HCT116 (cell line): ENCODE measurements around the gene KDM3B. TPM values are rescaled to one million over a fixed set of nuclear protein-coding genes. Genes with fewer than 3 reads are reported as not detected.

Experiments
- ATAC-seq: fragments of 200-7000 bp; cut with Tn5 transposase; 2 replicates; pipeline ENCODE4 v1.9.1; 2020; ENCODE audit warnings: mild to moderate bottlenecking, moderate library complexity
- BruUV-seq: library from RNA; stranded (reverse); fragments of 400-500 nt; replicated peaks from 2 replicates; lab custom pipeline; 2021; lab: Mats Ljungman, UMichigan
- CTCF ChIA-PET: fragments of 300-600 bp; sonication (Branson Sonifier 250); formaldehyde crosslinking; loops from one replicate; lab custom pipeline; 2021; ENCODE audit warnings: antibody characterized with exemption; lab: Charles Lee
- POLR2A ChIA-PET: fragments of 300-600, 350-600 bp; sonication (Branson Sonifier 250); formaldehyde crosslinking; loops from one replicate; lab custom pipeline; 2021; ENCODE audit warnings: antibody characterized with exemption; lab: Charles Lee
- RAD21 ChIA-PET, 2 experiments: fragments of 300-600 bp; sonication (Branson Sonifier 250); formaldehyde crosslinking; loops; one replicate each; lab custom pipeline; 2023; ENCODE audit warnings: low total read pairs in 2 of 2; ENCODE audit not compliant: uncharacterized antibody in 2 of 2, unreplicated experiment in 2 of 2, low non-redundant PET in 1 of 2; lab: Charles Lee
- DNase-seq: peaks from one replicate; pipeline ENCODE4 v3.0.0-alpha.2; 2010; ENCODE audit warnings: low read depth, low spot score
- H2AFZ ChIP-seq: fragments of 200-600 bp; shearing (Covaris generic), sonication (generic); 2 replicates; pipeline ENCODE4 v1.6.1; 2017; ENCODE audit warnings: low read depth, mixed run types, mixed read lengths, antibody characterized with exemption, low read length; ENCODE audit not compliant: poor library complexity, severe bottlenecking
- H3K27ac ChIP-seq: 2 replicates; pipeline ENCODE4 v1.5.1; 2012; ENCODE audit warnings: low read depth, low read length
- H3K27me3 ChIP-seq: fragments of 200-600 bp; sonication (generic); 2 replicates; pipeline ENCODE4 v1.6.1; 2016; ENCODE audit warnings: mixed run types, low read length, mixed read lengths; ENCODE audit not compliant: insufficient read depth
- H3K36me3 ChIP-seq, 2 experiments: fragments of 200-500 bp in 1 of 2; fragments of 200-600 bp in 1 of 2; sonication (Bioruptor generic) in 1 of 2; sonication (generic) in 1 of 2; 2 replicates each; pipeline versions ENCODE4 v1.5.1 to v1.6.1; 2014 to 2016; ENCODE audit warnings: low read length in 2 of 2, inconsistent platforms in 1 of 2, mixed read lengths in 1 of 2, mixed run types in 1 of 2; ENCODE audit not compliant: insufficient read depth in 2 of 2, control insufficient read depth in 1 of 2
- H3K4me1 ChIP-seq, 2 experiments: fragments of 200-600 bp in 1 of 2; sonication (generic) in 1 of 2; 2 replicates each; pipeline versions ENCODE4 v1.5.1 to v1.6.1; 2012 to 2017; ENCODE audit warnings: low read length in 2 of 2, inconsistent platforms in 1 of 2, mild to moderate bottlenecking in 1 of 2, mixed read lengths in 1 of 2, mixed run types in 1 of 2, moderate library complexity in 1 of 2; ENCODE audit not compliant: insufficient read depth in 2 of 2, control insufficient read depth in 1 of 2
- H3K4me2 ChIP-seq: fragments of 200-600 bp; sonication (generic); 2 replicates; pipeline ENCODE4 v1.6.1; 2017; ENCODE audit warnings: mixed run types, low read length, mixed read lengths
- H3K4me3 ChIP-seq, 2 experiments: fragments of 200-600 bp in 1 of 2; sonication (generic) in 1 of 2; replicated peaks in 1 of 2; 2 replicates each; pipeline ENCODE4 v1.5.1; 2011 to 2016; ENCODE audit warnings: low read length in 2 of 2, control low read depth in 1 of 2, low read depth in 1 of 2, mild to moderate bottlenecking in 1 of 2, mixed read lengths in 1 of 2, mixed run types in 1 of 2
- H3K79me2 ChIP-seq: fragments of 200-600 bp; sonication (generic); 2 replicates; pipeline ENCODE4 v1.6.1; 2017; ENCODE audit warnings: mild to moderate bottlenecking, mixed run types, low read length, moderate library complexity, mixed read lengths; ENCODE audit not compliant: insufficient read depth
- H3K9ac ChIP-seq: fragments of 200-600 bp; sonication (generic); 2 replicates; pipeline ENCODE4 v1.6.1; 2016; ENCODE audit warnings: low read length, mixed read lengths
- H3K9me2 ChIP-seq: fragments of 200-600 bp; sonication (generic), shearing (Covaris generic); 2 replicates; pipeline ENCODE4 v1.6.1; 2017; ENCODE audit warnings: mixed run types, mild to moderate bottlenecking, moderate library complexity; ENCODE audit not compliant: insufficient read depth
- H3K9me3 ChIP-seq, 2 experiments: fragments of 200-500 bp in 1 of 2; fragments of 200-600 bp in 1 of 2; sonication (Bioruptor generic) in 1 of 2; sonication (generic) in 1 of 2; 2 replicates each; pipeline ENCODE4 v1.6.1; 2014 to 2017; ENCODE audit warnings: low read length in 2 of 2, mixed read lengths in 2 of 2, inconsistent platforms in 1 of 2, low read depth in 1 of 2, mild to moderate bottlenecking in 1 of 2, mixed run types in 1 of 2, moderate library complexity in 1 of 2; ENCODE audit not compliant: control insufficient read depth in 1 of 2, insufficient read depth in 1 of 2
- H4K20me1 ChIP-seq: fragments of 200-600 bp; sonication (generic), shearing (Covaris generic); 2 replicates; pipeline ENCODE4 v1.6.1; 2017; ENCODE audit warnings: mixed run types, mild to moderate bottlenecking, moderate library complexity; ENCODE audit not compliant: insufficient read depth
- EZH2phosphoT487 ChIP-seq: fragments of 200-600 bp; IDR thresholded peaks from 2 replicates; pipeline ENCODE4 v1.6.1; 2018; ENCODE audit warnings: antibody characterized with exemption, borderline replicate concordance
- POLR2AphosphoS5 ChIP-seq: IDR thresholded peaks from 2 replicates; pipeline ENCODE4 v1.6.1; 2011; ENCODE audit warnings: mild to moderate bottlenecking, low read depth, low read length, moderate library complexity
- SRF ChIP-seq: IDR thresholded peaks from 2 replicates; pipeline ENCODE4 v1.6.1; 2012; ENCODE audit warnings: low read depth
- YY1 ChIP-seq: IDR thresholded peaks from 2 replicates; pipeline ENCODE4 v1.6.1; 2011; ENCODE audit warnings: low read length, low read depth, moderate library complexity, mild to moderate bottlenecking; ENCODE audit not compliant: insufficient replicate concordance; ENCODE audit errors: extremely low read depth
- intact Hi-C: fragments of 100-400 bp; cut with micrococcal nuclease; formaldehyde crosslinking; loops from 2 replicates; pipeline ENCODE4 v1.10.0; 2022
- total RNA-seq: library from RNA; stranded (reverse); gene quantifications from one replicate; pipeline ENCODE4 v1.2.1, GENCODE V29; 2021; ENCODE audit not compliant: unreplicated experiment
- TF ChIP-seq, protein P1 (sequence below): IDR thresholded peaks from 2 replicates; pipeline ENCODE4 v1.6.1; 2012; ENCODE audit warnings: low read depth
- TF ChIP-seq, protein P2 (sequence below): IDR thresholded peaks from 2 replicates; pipeline ENCODE4 v1.6.1; 2012
- TF ChIP-seq, protein P3 (sequence below): IDR thresholded peaks from 2 replicates; pipeline ENCODE4 v1.6.1; 2011; ENCODE audit warnings: mild to moderate bottlenecking, low read length, moderate library complexity; ENCODE audit not compliant: insufficient replicate concordance; ENCODE audit errors: extremely low read depth

The KDM3B gene
- total RNA-seq, 1 experiment from 2014 or later = 65.1 TPM

DNA sequence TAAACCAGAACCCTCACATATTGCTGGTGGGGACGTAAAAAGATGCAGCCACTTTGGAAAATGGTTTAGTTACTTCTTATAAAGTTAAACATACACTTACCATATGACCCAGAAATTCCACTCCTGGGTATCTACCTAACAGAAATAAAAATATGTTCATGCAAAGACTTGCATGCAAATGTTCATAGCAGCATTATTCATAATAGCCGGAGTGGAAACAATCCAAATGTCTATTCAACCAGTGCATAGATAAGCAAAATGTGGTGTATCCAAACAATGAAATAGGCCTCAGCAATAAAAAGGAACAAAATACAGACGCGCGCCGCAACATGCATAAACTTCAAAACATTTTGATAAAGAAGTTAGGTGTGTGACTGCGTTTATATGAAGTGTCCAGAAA is 124.4 kb downstream of the KDM3B start:
- BruUV-seq = no TSS peak
- Histone ChIP-seq H4K20me1 (no peaks in the 10 kb centered on the region), H3K9me3 (no peaks in the 10 kb centered on the region), H3K27me3 (no peaks in the 10 kb centered on the region), H2AFZ (no peak overlapping the region), H3K9me2 (no peaks in the 10 kb centered on the region), H3K27ac (no peak overlapping the region)
- RAD21 ChIA-PET = no interaction called here
- intact Hi-C loops = no loop called here
- TF ChIP-seq POLR2AphosphoS5 (no peak), SRF (no peak), YY1 (no peak), EZH2phosphoT487 (no peak)
- TF ChIP-seq, protein P1, sequence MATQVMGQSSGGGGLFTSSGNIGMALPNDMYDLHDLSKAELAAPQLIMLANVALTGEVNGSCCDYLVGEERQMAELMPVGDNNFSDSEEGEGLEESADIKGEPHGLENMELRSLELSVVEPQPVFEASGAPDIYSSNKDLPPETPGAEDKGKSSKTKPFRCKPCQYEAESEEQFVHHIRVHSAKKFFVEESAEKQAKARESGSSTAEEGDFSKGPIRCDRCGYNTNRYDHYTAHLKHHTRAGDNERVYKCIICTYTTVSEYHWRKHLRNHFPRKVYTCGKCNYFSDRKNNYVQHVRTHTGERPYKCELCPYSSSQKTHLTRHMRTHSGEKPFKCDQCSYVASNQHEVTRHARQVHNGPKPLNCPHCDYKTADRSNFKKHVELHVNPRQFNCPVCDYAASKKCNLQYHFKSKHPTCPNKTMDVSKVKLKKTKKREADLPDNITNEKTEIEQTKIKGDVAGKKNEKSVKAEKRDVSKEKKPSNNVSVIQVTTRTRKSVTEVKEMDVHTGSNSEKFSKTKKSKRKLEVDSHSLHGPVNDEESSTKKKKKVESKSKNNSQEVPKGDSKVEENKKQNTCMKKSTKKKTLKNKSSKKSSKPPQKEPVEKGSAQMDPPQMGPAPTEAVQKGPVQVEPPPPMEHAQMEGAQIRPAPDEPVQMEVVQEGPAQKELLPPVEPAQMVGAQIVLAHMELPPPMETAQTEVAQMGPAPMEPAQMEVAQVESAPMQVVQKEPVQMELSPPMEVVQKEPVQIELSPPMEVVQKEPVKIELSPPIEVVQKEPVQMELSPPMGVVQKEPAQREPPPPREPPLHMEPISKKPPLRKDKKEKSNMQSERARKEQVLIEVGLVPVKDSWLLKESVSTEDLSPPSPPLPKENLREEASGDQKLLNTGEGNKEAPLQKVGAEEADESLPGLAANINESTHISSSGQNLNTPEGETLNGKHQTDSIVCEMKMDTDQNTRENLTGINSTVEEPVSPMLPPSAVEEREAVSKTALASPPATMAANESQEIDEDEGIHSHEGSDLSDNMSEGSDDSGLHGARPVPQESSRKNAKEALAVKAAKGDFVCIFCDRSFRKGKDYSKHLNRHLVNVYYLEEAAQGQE = no peak
- TF ChIP-seq, protein P2, sequence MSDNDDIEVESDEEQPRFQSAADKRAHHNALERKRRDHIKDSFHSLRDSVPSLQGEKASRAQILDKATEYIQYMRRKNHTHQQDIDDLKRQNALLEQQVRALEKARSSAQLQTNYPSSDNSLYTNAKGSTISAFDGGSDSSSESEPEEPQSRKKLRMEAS = no peak
- TF ChIP-seq, protein P3, sequence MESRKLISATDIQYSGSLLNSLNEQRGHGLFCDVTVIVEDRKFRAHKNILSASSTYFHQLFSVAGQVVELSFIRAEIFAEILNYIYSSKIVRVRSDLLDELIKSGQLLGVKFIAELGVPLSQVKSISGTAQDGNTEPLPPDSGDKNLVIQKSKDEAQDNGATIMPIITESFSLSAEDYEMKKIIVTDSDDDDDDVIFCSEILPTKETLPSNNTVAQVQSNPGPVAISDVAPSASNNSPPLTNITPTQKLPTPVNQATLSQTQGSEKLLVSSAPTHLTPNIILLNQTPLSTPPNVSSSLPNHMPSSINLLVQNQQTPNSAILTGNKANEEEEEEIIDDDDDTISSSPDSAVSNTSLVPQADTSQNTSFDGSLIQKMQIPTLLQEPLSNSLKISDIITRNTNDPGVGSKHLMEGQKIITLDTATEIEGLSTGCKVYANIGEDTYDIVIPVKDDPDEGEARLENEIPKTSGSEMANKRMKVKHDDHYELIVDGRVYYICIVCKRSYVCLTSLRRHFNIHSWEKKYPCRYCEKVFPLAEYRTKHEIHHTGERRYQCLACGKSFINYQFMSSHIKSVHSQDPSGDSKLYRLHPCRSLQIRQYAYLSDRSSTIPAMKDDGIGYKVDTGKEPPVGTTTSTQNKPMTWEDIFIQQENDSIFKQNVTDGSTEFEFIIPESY = no peak
- TF ChIP-seq, all 23 proteins: peak for 0
- no peaks in the 10 kb centered on the region for H3K79me2 ChIP-seq
- ATAC-seq (no peak), DNase-seq (no peak)
- H3K36me3 ChIP-seq = no peaks in the 10 kb centered on the region
- H3K4me2 ChIP-seq = no peak overlapping the region
- no peak overlapping the region for H3K9ac ChIP-seq
- ChIA-PET CTCF (no interaction called here), POLR2A (no interaction called here)
- H3K4me3 ChIP-seq = no peak overlapping the region
- H3K4me1 ChIP-seq = no peaks in the 10 kb centered on the region
